GM23248 (cell line): ENCODE results near the gene MTHFSD. TPM values are rescaled to one million over a fixed set of nuclear protein-coding genes. Genes with fewer than 3 reads are reported as not detected.

Experiments used
- DNase-seq: peaks from one replicate; pipeline ENCODE4 v3.0.0-alpha.2; 2015
- H2AFZ ChIP-seq: fragments of 200-600 bp; sonication (generic); 2 replicates; pipeline ENCODE4 v1.6.1; 2016; ENCODE audit warnings: antibody characterized with exemption
- H3F3A ChIP-seq: fragments of 200-600 bp; sonication (generic); 2 replicates; pipeline ENCODE4 v1.6.1; 2016; ENCODE audit warnings: mild to moderate bottlenecking, antibody characterized with exemption, mixed run types; ENCODE audit not compliant: insufficient read depth
- H3K27ac ChIP-seq: fragments of 200-600 bp; sonication (generic); 2 replicates; pipeline ENCODE4 v1.5.1; 2016; ENCODE audit warnings: mild to moderate bottlenecking
- H3K27me3 ChIP-seq: fragments of 200-600 bp; sonication (generic); replicated peaks from 2 replicates; pipeline ENCODE4 v1.6.1; 2016; ENCODE audit warnings: mild to moderate bottlenecking; ENCODE audit not compliant: insufficient read depth
- H3K36me3 ChIP-seq: fragments of 200-600 bp; sonication (generic); 2 replicates; pipeline ENCODE4 v1.6.1; 2016; ENCODE audit warnings: low read depth, mild to moderate bottlenecking
- H3K4me1 ChIP-seq: fragments of 200-600 bp; sonication (generic); 2 replicates; pipeline ENCODE4 v1.6.1; 2016; ENCODE audit warnings: mild to moderate bottlenecking; ENCODE audit not compliant: insufficient read depth
- H3K4me2 ChIP-seq: fragments of 200-600 bp; sonication (generic); one replicate; pipeline ENCODE4 v1.6.1; 2016; ENCODE audit warnings: mild to moderate bottlenecking; ENCODE audit not compliant: unreplicated experiment
- H3K4me3 ChIP-seq: fragments of 200-600 bp; sonication (generic); 2 replicates; pipeline ENCODE4 v1.5.1; 2016; ENCODE audit warnings: mild to moderate bottlenecking
- H3K79me2 ChIP-seq: fragments of 200-600 bp; sonication (generic); 2 replicates; pipeline ENCODE4 v1.6.1; 2016; ENCODE audit warnings: mild to moderate bottlenecking; ENCODE audit not compliant: insufficient read depth
- H3K9ac ChIP-seq: fragments of 200-600 bp; sonication (generic); 2 replicates; pipeline ENCODE4 v1.6.1; 2016; ENCODE audit warnings: mild to moderate bottlenecking
- H3K9me2 ChIP-seq: fragments of 200-600 bp; sonication (generic); 2 replicates; pipeline ENCODE4 v1.6.1; 2016; ENCODE audit warnings: mixed run types, mild to moderate bottlenecking, moderate library complexity; ENCODE audit not compliant: insufficient read depth
- H3K9me3 ChIP-seq: fragments of 200-600 bp; sonication (generic); one replicate; pipeline ENCODE4 v1.6.1; 2017; ENCODE audit warnings: low read depth
- H4K20me1 ChIP-seq: fragments of 200-600 bp; sonication (generic); 2 replicates; pipeline ENCODE4 v1.6.0; 2016; ENCODE audit not compliant: insufficient read depth
- EZH2 ChIP-seq: fragments of 200-600 bp; sonication (generic); IDR thresholded peaks from 2 replicates; pipeline ENCODE4 v1.6.1; 2018; ENCODE audit warnings: antibody characterized with exemption, mild to moderate bottlenecking; ENCODE audit not compliant: insufficient read depth, poor library complexity, severe bottlenecking
- EZH2phosphoT487 ChIP-seq: fragments of 200-600 bp; sonication (generic); IDR thresholded peaks from 2 replicates; pipeline ENCODE4 v1.6.1; 2018; ENCODE audit warnings: antibody characterized with exemption, moderate library complexity, mild to moderate bottlenecking, low read depth; ENCODE audit not compliant: insufficient read depth
- WGBS, 2 experiments: methylation state at CpG; one replicate each; pipeline ENCODE4 v1.1.6; 2015 to 2017; ENCODE audit warnings: low lambda C conversion rate in 2 of 2, low coverage in 1 of 2; ENCODE audit errors: missing lambda C conversion rate in 2 of 2; 5-methylcytosine and 5-hydroxymethylcytosine counted together
- in situ Hi-C: fragments of 300-500 bp; cut with MboI; formaldehyde crosslinking; loops from 2 replicates; pipeline ENCODE4 v1.15.0; 2020
- polyA plus RNA-seq: library from polyadenylated mRNA; unstranded; fragments of >200 nt; fragmentation: Nextera tagmentation; extraction: Ambion mirVana; gene quantifications from 2 replicates; pipeline ENCODE4 v1.2.1, GENCODE V29; 2016
- total RNA-seq: library from RNA; depleted of rRNA; stranded (reverse); fragments of >200 nt; shearing (Covaris generic); gene quantifications from 2 replicates; pipeline ENCODE4 v1.2.3, GENCODE V29; 2014

The MTHFSD gene
- total and polyA plus RNA-seq, 2 experiments from 2014 or later, result 12.9 to 14.0 TPM

GRCh38 chr16:86494039-86494564 is 60.9 kb downstream of the MTHFSD start:
- no peak for TF ChIP-seq EZH2
- no peak for TF ChIP-seq EZH2phosphoT487
- Histone ChIP-seq H2AFZ (no peak overlapping the region), H3K9me2 (no peaks in the 10 kb centered on the region), H3K27ac (no peak overlapping the region), H3F3A (peaks cover 12% of the 10 kb centered on the region; the same call in 1 of the 2 replicates), H3K27me3 (peaks cover 97% of the 10 kb centered on the region), H3K36me3 (no peaks in the 10 kb centered on the region), H3K9ac (no peak overlapping the region), H3K9me3 (no peaks in the 10 kb centered on the region), H3K4me2 (no peak overlapping the region), H3K4me1 (no peaks in the 10 kb centered on the region), H4K20me1 (no peaks in the 10 kb centered on the region), H3K4me3 (no peak overlapping the region), H3K79me2 (no peaks in the 10 kb centered on the region)
- in situ Hi-C loops, result no loop called here
- DNase-seq, result no peak
- 14 to 17% methylated on average over 19 to 22 of the region's 22 CpGs for WGBS, 2 experiments

GRCh38 chr16:86492961-86493629 is 61.9 kb downstream of the MTHFSD start:
- Histone ChIP-seq H3K4me2 (no peak overlapping the region), H3K27ac (no peak overlapping the region), H3K4me1 (no peaks in the 10 kb centered on the region), H2AFZ (no peak overlapping the region), H3K36me3 (no peaks in the 10 kb centered on the region), H3K9me2 (no peaks in the 10 kb centered on the region), H4K20me1 (no peaks in the 10 kb centered on the region), H3K27me3 (peaks cover 97% of the 10 kb centered on the region), H3K79me2 (no peaks in the 10 kb centered on the region), H3F3A (peaks cover 12% of the 10 kb centered on the region; the same call in 1 of the 2 replicates), H3K4me3 (no peak overlapping the region), H3K9me3 (no peaks in the 10 kb centered on the region), H3K9ac (no peak overlapping the region)
- TF ChIP-seq EZH2 (no peak), EZH2phosphoT487 (no peak)
- WGBS, 2 experiments, result 27 to 39% methylated on average over 9 of the region's 9 CpGs
- no peak for DNase-seq
- in situ Hi-C loops, result no loop called here

GRCh38 chr16:86492267-86492960 is 62.6 kb downstream of the MTHFSD start:
- DNase-seq, result no peak
- no peak overlapping the region for H2AFZ ChIP-seq
- no peaks in the 10 kb centered on the region for H3K9me2 ChIP-seq
- H3K36me3 ChIP-seq, result no peaks in the 10 kb centered on the region
- H3K27ac ChIP-seq, result no peak overlapping the region
- no peaks in the 10 kb centered on the region for H3K9me3 ChIP-seq
- TF ChIP-seq EZH2phosphoT487 (no peak), EZH2 (no peak)
- H3K9ac ChIP-seq, result no peak overlapping the region
- no peaks in the 10 kb centered on the region for H3K4me1 ChIP-seq
- H4K20me1 ChIP-seq, result no peaks in the 10 kb centered on the region
- 59 to 63% methylated on average over 4 of the region's 4 CpGs for WGBS, 2 experiments
- H3K79me2 ChIP-seq, result no peaks in the 10 kb centered on the region
- in situ Hi-C loops, result no loop called here
- peaks cover 12% of the 10 kb centered on the region; the same call in 1 of the 2 replicates for H3F3A ChIP-seq
- H3K4me2 ChIP-seq, result no peak overlapping the region
- H3K27me3 ChIP-seq, result peaks cover 100% of the 10 kb centered on the region
- H3K4me3 ChIP-seq, result no peak overlapping the region

GRCh38 chr16:86491640-86492023 is 63.4 kb downstream of the MTHFSD start:
- Histone ChIP-seq H3K36me3 (no peaks in the 10 kb centered on the region), H4K20me1 (no peaks in the 10 kb centered on the region), H3K9me2 (no peaks in the 10 kb centered on the region), H3K9me3 (no peaks in the 10 kb centered on the region), H3K79me2 (no peaks in the 10 kb centered on the region), H2AFZ (no peak overlapping the region), H3K27me3 (peaks cover 100% of the 10 kb centered on the region), H3K4me2 (no peak overlapping the region), H3K4me3 (no peak overlapping the region), H3F3A (peaks cover 12% of the 10 kb centered on the region; the same call in 1 of the 2 replicates), H3K27ac (no peak overlapping the region), H3K9ac (no peak overlapping the region), H3K4me1 (no peaks in the 10 kb centered on the region)
- in situ Hi-C loops, result no loop called here
- TF ChIP-seq EZH2 (no peak), EZH2phosphoT487 (no peak)
- no peak for DNase-seq
- 70 to 79% methylated on average over 7 of the region's 7 CpGs for WGBS, 2 experiments
